ENCODE results near the gene PELI2.

DNA sequence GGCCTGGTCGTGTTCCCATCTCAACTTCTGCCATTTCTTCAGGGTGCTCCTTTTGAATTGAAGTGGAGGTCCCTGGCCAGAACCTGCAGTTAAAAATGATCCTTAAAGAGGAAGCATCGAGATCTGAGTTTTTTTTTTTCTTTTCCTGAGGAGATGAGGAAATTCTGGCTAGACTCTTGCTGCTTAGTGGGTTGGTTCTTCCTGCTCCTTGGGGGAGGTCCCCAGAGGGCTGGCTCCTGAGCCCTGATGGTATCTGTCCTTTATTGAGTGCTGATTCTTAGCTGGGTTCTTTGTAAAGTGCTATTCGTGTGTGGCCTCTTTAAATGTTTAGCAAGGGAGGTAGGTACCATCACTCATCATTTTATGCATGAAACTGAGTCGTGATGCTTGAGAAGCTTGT lies 11.7 kb downstream of the PELI2 start:
- no peak for TF ChIP-seq POLR2A (IDR thresholded peaks at IDR 0.05; ENCODE audit: low read length)
- TF ChIP-seq GATA1 (IDR thresholded peaks at IDR 0.05; ENCODE audit: low read depth, low read length), result no peak
